Parathyroid adenoma (tissue), 2 donors: ENCODE data around the gene RSBN1.
A peak's percentile ranks its signal among the peaks of the same experiment; 100 is the strongest.

ENCODE experiments used
- H2AFZ ChIP-seq: fragments of 300-600 bp; sonication (generic); one replicate; pipeline ENCODE4 v1.7.0; 2017; ENCODE audit warnings: antibody characterized with exemption, mild to moderate bottlenecking
- H3K27ac ChIP-seq: fragments of 300-600 bp; sonication (generic); one replicate; pipeline ENCODE4 v1.7.0; 2017
- H3K27me3 ChIP-seq: fragments of 300-600 bp; sonication (generic); one replicate; pipeline ENCODE4 v1.7.0; 2017; ENCODE audit warnings: low read length; ENCODE audit not compliant: control insufficient read depth, insufficient read depth
- H3K36me3 ChIP-seq: fragments of 300-600 bp; sonication (generic); one replicate; pipeline ENCODE4 v1.7.0; 2017; ENCODE audit warnings: low read length; ENCODE audit not compliant: control insufficient read depth, insufficient read depth
- H3K4me1 ChIP-seq: fragments of 300-600 bp; sonication (generic); one replicate; pipeline ENCODE4 v1.7.0; 2017; ENCODE audit warnings: control low read depth
- H3K4me2 ChIP-seq: fragments of 300-600 bp; sonication (generic); one replicate; pipeline ENCODE4 v1.7.0; 2017; ENCODE audit warnings: low read length
- H3K4me3 ChIP-seq: fragments of 300-600 bp; sonication (generic); one replicate; pipeline ENCODE4 v1.7.0; 2017; ENCODE audit warnings: low read depth, low read length
- H3K79me2 ChIP-seq: fragments of 300-600 bp; sonication (generic); one replicate; pipeline ENCODE4 v1.7.0; 2017; ENCODE audit warnings: control low read depth
- H3K9ac ChIP-seq: fragments of 300-600 bp; sonication (generic); one replicate; pipeline ENCODE4 v1.7.0; 2017; ENCODE audit warnings: mild to moderate bottlenecking
- H3K9me3 ChIP-seq: fragments of 300-600 bp; sonication (generic); one replicate; pipeline ENCODE4 v1.7.0; 2017; ENCODE audit warnings: low read length; ENCODE audit not compliant: control insufficient read depth
- TF ChIP-seq, protein P1 (sequence below): fragments of 300-600 bp; sonication (generic); IDR thresholded peaks from one replicate; pipeline ENCODE4 v1.7.0; 2017; ENCODE audit warnings: antibody characterized with exemption, mild to moderate bottlenecking
- donor health status: primary hyperparathyroidism.

RSBN1 gene

DNA sequence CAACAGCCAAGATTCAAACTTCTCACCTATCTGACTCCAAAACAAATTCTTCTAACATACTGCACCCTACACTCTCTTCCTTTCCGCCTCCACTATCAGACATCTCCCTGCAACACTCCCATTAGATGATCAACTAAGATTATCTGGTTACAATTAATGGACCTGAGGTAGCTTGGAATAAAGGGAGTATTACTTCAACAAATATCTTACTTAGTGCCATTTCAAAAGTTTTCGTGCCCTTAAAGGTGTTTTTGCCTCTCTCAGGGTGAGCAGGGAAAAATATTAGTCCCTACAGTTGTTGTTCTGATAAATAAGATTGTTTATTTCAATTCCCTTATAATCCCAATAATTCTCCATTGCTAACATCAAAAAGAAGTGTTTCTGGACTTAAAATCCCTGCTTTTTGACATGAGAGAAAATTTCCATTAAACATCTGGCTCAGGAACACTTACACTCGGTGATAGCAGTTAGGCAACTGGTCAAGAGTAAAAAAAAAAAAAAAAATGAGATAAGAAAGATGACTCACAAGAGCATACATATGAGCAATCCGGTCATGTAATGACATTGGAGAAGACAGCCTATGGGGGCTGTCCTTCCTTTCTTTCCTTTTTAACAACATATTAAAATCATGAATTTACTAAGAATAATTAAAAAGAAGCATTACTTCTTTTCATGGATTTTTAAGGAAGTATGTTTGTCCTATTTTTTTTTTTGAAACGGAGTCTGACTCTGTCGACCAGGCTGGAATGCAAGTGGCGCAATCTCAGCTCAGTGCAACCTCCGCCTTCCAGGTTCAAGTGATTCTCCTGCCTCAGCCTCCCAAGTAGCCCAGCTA lies 7.6 kb downstream of the RSBN1 start:
- Histone ChIP-seq H3K79me2 (peaks cover 32% of the 10 kb centered on the region), H3K4me1 (peaks cover 8% of the 10 kb centered on the region), H3K36me3 (no peaks in the 10 kb centered on the region), H3K9ac (no peak overlapping the region), H3K27ac (no peak overlapping the region), H3K4me2 (no peak overlapping the region), H2AFZ (no peak overlapping the region), H3K27me3 (no peaks in the 10 kb centered on the region), H3K9me3 (no peaks in the 10 kb centered on the region), H3K4me3 (no peak overlapping the region)
- TF ChIP-seq, protein P1, sequence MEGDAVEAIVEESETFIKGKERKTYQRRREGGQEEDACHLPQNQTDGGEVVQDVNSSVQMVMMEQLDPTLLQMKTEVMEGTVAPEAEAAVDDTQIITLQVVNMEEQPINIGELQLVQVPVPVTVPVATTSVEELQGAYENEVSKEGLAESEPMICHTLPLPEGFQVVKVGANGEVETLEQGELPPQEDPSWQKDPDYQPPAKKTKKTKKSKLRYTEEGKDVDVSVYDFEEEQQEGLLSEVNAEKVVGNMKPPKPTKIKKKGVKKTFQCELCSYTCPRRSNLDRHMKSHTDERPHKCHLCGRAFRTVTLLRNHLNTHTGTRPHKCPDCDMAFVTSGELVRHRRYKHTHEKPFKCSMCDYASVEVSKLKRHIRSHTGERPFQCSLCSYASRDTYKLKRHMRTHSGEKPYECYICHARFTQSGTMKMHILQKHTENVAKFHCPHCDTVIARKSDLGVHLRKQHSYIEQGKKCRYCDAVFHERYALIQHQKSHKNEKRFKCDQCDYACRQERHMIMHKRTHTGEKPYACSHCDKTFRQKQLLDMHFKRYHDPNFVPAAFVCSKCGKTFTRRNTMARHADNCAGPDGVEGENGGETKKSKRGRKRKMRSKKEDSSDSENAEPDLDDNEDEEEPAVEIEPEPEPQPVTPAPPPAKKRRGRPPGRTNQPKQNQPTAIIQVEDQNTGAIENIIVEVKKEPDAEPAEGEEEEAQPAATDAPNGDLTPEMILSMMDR = no peak

DNA sequence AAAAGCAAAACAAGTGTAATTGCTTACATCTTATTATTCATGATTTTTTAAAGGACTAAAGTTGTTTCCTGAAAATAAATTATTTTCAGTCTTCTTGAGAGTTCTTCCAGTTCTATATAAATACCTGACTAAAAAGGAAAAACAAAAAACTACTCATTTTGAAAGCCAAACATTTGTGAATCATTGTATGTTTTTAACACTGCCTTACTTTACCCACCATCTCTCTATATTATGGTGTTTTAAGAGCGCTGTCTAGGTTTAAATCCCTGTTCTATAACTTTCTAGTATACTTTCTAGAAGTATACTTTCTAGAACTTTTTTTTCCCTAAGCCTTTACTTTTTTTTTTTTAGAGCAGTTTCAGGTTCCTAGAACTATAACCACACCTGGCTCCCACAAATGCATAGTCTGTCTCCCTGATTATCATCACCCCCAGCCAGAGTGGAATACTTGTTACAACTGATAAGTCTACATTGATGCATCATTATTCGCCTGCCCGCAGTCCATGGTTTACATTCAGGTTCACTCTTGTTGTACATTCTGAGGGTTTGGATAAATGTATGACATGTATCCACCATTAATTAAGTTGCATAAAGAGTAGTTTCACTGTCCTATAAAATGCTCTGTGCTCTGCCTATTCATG lies 9.8 kb downstream of the RSBN1 start:
- Histone ChIP-seq H3K9me3 (no peaks in the 10 kb centered on the region), H3K4me2 (no peak overlapping the region), H3K27ac (no peak overlapping the region), H2AFZ (no peak overlapping the region), H3K79me2 (peaks cover 26% of the 10 kb centered on the region), H3K9ac (no peak overlapping the region), H3K27me3 (no peaks in the 10 kb centered on the region), H3K4me1 (peaks cover 5% of the 10 kb centered on the region), H3K36me3 (no peaks in the 10 kb centered on the region), H3K4me3 (no peak overlapping the region)
- TF ChIP-seq, protein P1 = no peak

DNA sequence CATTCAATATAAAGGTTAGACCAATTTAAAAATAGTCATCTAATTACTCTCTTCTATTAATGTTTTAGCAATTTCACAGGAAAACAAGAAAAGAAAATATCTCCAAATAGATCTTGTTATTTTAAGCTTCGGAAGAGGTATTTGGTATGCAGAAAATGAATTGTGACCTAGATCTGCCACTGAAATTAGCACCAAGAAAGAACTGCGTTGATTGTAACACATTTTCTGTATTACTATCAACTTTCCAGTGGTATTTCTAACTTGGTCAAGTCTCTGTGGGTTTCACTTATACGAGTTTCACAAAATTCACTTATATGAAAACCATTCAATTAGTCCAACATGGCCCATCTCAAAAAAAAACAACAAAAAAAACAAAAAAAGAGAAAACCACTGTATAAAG lies 11.8 kb downstream of the RSBN1 start:
- no peaks in the 10 kb centered on the region for H3K36me3 ChIP-seq
- no peak overlapping the region for H3K27ac ChIP-seq
- no peaks in the 10 kb centered on the region for H3K27me3 ChIP-seq
- peaks cover 18% of the 10 kb centered on the region for H3K79me2 ChIP-seq
- TF ChIP-seq, protein P1 = no peak
- no peak overlapping the region for H2AFZ ChIP-seq
- H3K9ac ChIP-seq = no peak overlapping the region
- H3K9me3 ChIP-seq = no peaks in the 10 kb centered on the region
- H3K4me3 ChIP-seq = no peak overlapping the region
- peak overlapping the region; percentile 37 for H3K4me2 ChIP-seq
- peaks cover 5% of the 10 kb centered on the region for H3K4me1 ChIP-seq

DNA sequence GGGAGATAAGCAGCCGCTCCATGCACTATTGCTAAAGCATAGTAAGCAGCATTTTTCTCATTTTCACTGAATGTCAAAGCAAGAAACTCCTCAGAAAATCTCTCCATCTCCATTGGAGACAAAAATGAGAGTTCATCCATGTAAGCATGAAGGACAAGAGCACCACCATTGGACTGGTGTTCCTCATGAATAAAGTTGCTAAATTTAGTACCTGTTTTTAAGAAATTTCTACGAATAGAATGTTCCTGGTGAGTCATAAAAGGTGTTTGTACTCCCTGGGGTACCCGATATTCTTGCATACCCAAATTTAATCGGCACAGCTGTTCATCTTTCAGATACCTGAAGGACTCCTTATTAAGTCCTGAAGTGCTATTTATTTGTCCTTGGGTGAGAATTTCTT lies 14.8 kb downstream of the RSBN1 start:
- Histone ChIP-seq H3K9me3 (no peaks in the 10 kb centered on the region), H3K36me3 (no peaks in the 10 kb centered on the region), H3K4me1 (peaks cover 3% of the 10 kb centered on the region), H3K27me3 (no peaks in the 10 kb centered on the region), H3K9ac (no peak overlapping the region), H3K4me3 (no peak overlapping the region), H3K4me2 (no peak overlapping the region), H3K79me2 (peaks cover 13% of the 10 kb centered on the region), H3K27ac (no peak overlapping the region), H2AFZ (no peak overlapping the region)
- TF ChIP-seq, protein P1 = no peak
